RWPE2 (cell line): ENCODE data around the gene HOXD1.

Experiments
- ATAC-seq: fragments of 200-7000 bp; cut with Tn5 transposase; 3 replicates; pipeline ENCODE4 v1.9.1; 2021; ENCODE audit warnings: low read depth
- DNase-seq: peaks from one replicate; pipeline ENCODE4 v3.0.0-alpha.2; 2020; ENCODE audit warnings: low spot score
- H3K27ac ChIP-seq: fragments of 450-650 bp; 2 replicates; pipeline ENCODE4 v1.5.1; 2017; ENCODE audit warnings: mild to moderate bottlenecking; ENCODE audit not compliant: poor library complexity, severe bottlenecking
- H3K27me3 ChIP-seq: fragments of 250-450 bp; sonication (Bioruptor Pico); 2 replicates; pipeline ENCODE4 v1.5.1; 2021; ENCODE audit warnings: mild to moderate bottlenecking, moderate library complexity; ENCODE audit not compliant: insufficient read depth, poor library complexity, severe bottlenecking
- H3K36me3 ChIP-seq: fragments of 250-450 bp; sonication (Bioruptor Pico); 2 replicates; pipeline ENCODE4 v1.5.1; 2020; ENCODE audit warnings: low read depth, mild to moderate bottlenecking, moderate library complexity
- H3K4me1 ChIP-seq: fragments of 250-450 bp; sonication (Bioruptor Pico); 2 replicates; pipeline ENCODE4 v1.5.1; 2021; ENCODE audit warnings: mild to moderate bottlenecking, moderate library complexity; ENCODE audit not compliant: insufficient read depth, poor library complexity, severe bottlenecking
- H3K4me3 ChIP-seq: fragments of 250-450 bp; sonication (Bioruptor Pico); 2 replicates; pipeline ENCODE4 v1.5.1; 2021; ENCODE audit warnings: mild to moderate bottlenecking, moderate library complexity; ENCODE audit not compliant: severe bottlenecking
- H3K9me3 ChIP-seq: fragments of 250-450 bp; sonication (Bioruptor Pico); 2 replicates; pipeline ENCODE4 v1.5.1; 2021; ENCODE audit warnings: mild to moderate bottlenecking, moderate library complexity; ENCODE audit not compliant: severe bottlenecking
- CTCF ChIP-seq: fragments of 450-650 bp; IDR thresholded peaks from one replicate; pipeline ENCODE4 v1.5.1; 2017; ENCODE audit warnings: mild to moderate bottlenecking, moderate library complexity; ENCODE audit not compliant: poor library complexity, severe bottlenecking

The HOXD1 gene

GRCh38 chr2:176164201-176164600 is 24.3 kb upstream of the HOXD1 start:
- H3K4me1 ChIP-seq: no peaks in the 10 kb centered on the region
- H3K36me3 ChIP-seq: no peaks in the 10 kb centered on the region
- ATAC-seq (no peak), DNase-seq (no peak)
- H3K9me3 ChIP-seq: no peaks in the 10 kb centered on the region
- H3K27me3 ChIP-seq: peaks cover 69% of the 10 kb centered on the region
- no peak overlapping the region for H3K4me3 ChIP-seq
- TF ChIP-seq CTCF: no peak
- H3K27ac ChIP-seq: no peak overlapping the region

GRCh38 chr2:176164611-176165369 is 23.7 kb upstream of the HOXD1 start:
- H3K36me3 ChIP-seq: no peaks in the 10 kb centered on the region
- H3K4me1 ChIP-seq: no peaks in the 10 kb centered on the region
- DNase-seq (no peak), ATAC-seq (no peak)
- TF ChIP-seq CTCF: no peak
- peaks cover 65% of the 10 kb centered on the region for H3K27me3 ChIP-seq
- no peak overlapping the region for H3K27ac ChIP-seq
- H3K4me3 ChIP-seq: no peak overlapping the region
- no peaks in the 10 kb centered on the region for H3K9me3 ChIP-seq

- no peak for DNase-seq
- Histone ChIP-seq H3K9me3 (no peaks in the 10 kb centered on the region), H3K36me3 (no peaks in the 10 kb centered on the region), H3K4me3 (no peak overlapping the region), H3K27ac (no peak overlapping the region), H3K4me1 (no peaks in the 10 kb centered on the region), H3K27me3 (peaks cover 58% of the 10 kb centered on the region)
- TF ChIP-seq CTCF: no peak
- ATAC-seq: no peak
Observed at GRCh38 chr2:176165370-176166050, 23.0 kb upstream of the HOXD1 start.

- DNase-seq (no peak), ATAC-seq (no peak)
- Histone ChIP-seq H3K4me1 (no peaks in the 10 kb centered on the region), H3K36me3 (no peaks in the 10 kb centered on the region), H3K4me3 (no peak overlapping the region), H3K27ac (no peak overlapping the region), H3K9me3 (no peaks in the 10 kb centered on the region), H3K27me3 (peaks cover 50% of the 10 kb centered on the region)
- TF ChIP-seq CTCF: no peak
Observed at GRCh38 chr2:176166272-176166671, 22.2 kb upstream of the HOXD1 start.

- no peaks in the 10 kb centered on the region for H3K4me1 ChIP-seq
- H3K27me3 ChIP-seq: peaks cover 39% of the 10 kb centered on the region
- H3K4me3 ChIP-seq: no peak overlapping the region
- no peak overlapping the region for H3K27ac ChIP-seq
- TF ChIP-seq CTCF: no peak
- H3K36me3 ChIP-seq: no peaks in the 10 kb centered on the region
- no peaks in the 10 kb centered on the region for H3K9me3 ChIP-seq
- DNase-seq: no peak
- ATAC-seq: no peak
Observed at GRCh38 chr2:176167398-176167797, 21.1 kb upstream of the HOXD1 start.
